Measurements from ENCODE around the gene RBM25.

DNA sequence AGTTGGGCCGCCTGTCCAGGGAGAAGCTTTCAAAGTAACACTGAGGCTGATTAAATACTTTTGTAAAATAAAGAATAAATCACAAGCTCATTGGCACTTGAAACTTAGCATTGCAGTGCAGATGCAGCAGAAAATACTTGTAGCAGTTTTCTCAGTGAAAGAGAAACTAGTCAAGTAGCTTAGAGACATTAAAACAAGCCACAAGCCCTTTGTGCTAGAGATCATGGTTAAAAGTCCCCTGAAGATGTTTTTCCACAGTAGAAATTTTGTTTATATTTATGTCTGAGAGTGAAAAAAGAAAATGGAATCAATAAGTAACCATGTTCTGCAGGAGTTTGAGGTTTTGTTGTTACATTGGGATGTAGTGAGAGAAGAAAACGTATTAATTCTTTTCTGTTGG lies 83.9 kb downstream of the RBM25 start:
- no peak for TF ChIP-seq POLR2AphosphoS5 (IDR thresholded peaks at IDR 0.05)
- TF ChIP-seq, protein P1, sequence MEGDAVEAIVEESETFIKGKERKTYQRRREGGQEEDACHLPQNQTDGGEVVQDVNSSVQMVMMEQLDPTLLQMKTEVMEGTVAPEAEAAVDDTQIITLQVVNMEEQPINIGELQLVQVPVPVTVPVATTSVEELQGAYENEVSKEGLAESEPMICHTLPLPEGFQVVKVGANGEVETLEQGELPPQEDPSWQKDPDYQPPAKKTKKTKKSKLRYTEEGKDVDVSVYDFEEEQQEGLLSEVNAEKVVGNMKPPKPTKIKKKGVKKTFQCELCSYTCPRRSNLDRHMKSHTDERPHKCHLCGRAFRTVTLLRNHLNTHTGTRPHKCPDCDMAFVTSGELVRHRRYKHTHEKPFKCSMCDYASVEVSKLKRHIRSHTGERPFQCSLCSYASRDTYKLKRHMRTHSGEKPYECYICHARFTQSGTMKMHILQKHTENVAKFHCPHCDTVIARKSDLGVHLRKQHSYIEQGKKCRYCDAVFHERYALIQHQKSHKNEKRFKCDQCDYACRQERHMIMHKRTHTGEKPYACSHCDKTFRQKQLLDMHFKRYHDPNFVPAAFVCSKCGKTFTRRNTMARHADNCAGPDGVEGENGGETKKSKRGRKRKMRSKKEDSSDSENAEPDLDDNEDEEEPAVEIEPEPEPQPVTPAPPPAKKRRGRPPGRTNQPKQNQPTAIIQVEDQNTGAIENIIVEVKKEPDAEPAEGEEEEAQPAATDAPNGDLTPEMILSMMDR (IDR thresholded peaks at IDR 0.05), result no peak
- no peak for TF ChIP-seq POLR2A (IDR thresholded peaks at IDR 0.05)

Measured in upper lobe of left lung (tissue), 4 donors.